Activated T-cell treated with anti-CD3 and anti-CD28 coated beads, Interleukin-2, amount 50 U/mL, for 1 hour (primary cell): ENCODE results near the gene TSPEAR.
"Not testable (repeated sequence)": the region's sequence is repeated elsewhere in the genome, so short reads cannot be mapped to it uniquely, and the experiment has no call there.

Experiments
- DNase-seq: peaks from one replicate; pipeline ENCODE4 v3.0.0-alpha.2; 2020

The TSPEAR gene

GRCh38 chr21:44625756-44626155 lies 85.6 kb downstream of the TSPEAR start:
- no peak for DNase-seq

- no peak for DNase-seq
Measured at GRCh38 chr21:44623575-44623974, 87.8 kb downstream of the TSPEAR start.

GRCh38 chr21:44619886-44620285 lies 91.5 kb downstream of the TSPEAR start:
- DNase-seq, result no peak

GRCh38 chr21:44618909-44619308 lies 92.5 kb downstream of the TSPEAR start:
- DNase-seq, result peak; percentile 48

GRCh38 chr21:44618504-44618903 lies 92.9 kb downstream of the TSPEAR start:
- no peak for DNase-seq

GRCh38 chr21:44617071-44617501 lies 94.3 kb downstream of the TSPEAR start:
- no peak for DNase-seq

GRCh38 chr21:44616591-44616926 lies 94.8 kb downstream of the TSPEAR start:
- DNase-seq, result no peak

- DNase-seq, result no peak
Measured at GRCh38 chr21:44615911-44616590, 95.3 kb downstream of the TSPEAR start.

- DNase-seq, result no peak
Measured at GRCh38 chr21:44615466-44615865, 95.9 kb downstream of the TSPEAR start.

- DNase-seq, result no peak
Measured at GRCh38 chr21:44614961-44615391, 96.4 kb downstream of the TSPEAR start.

GRCh38 chr21:44614161-44614631 lies 97.2 kb downstream of the TSPEAR start:
- no peak for DNase-seq

- DNase-seq, result no peak
Measured at GRCh38 chr21:44613386-44614155, 97.8 kb downstream of the TSPEAR start.

GRCh38 chr21:44612669-44613229 lies 98.6 kb downstream of the TSPEAR start:
- no peak for DNase-seq

GRCh38 chr21:44612029-44612486 lies 99.3 kb downstream of the TSPEAR start, which contains the start of gene KRTAP10-8:
TSS of gene KRTAP10-8 (plus strand) at chr21:44612079. CDS start at chr21:44612101, 22 bp downstream.
- no peak for DNase-seq

- no peak for DNase-seq
Measured at GRCh38 chr21:44611551-44611950, 99.8 kb downstream of the TSPEAR start.

GRCh38 chr21:44610157-44610843 lies 101.1 kb downstream of the TSPEAR start:
- not testable (repeated sequence) for DNase-seq

- no peak for DNase-seq
Measured at GRCh38 chr21:44609193-44609592, 102.2 kb downstream of the TSPEAR start.

- no peak for DNase-seq
Measured at GRCh38 chr21:44606495-44606894, 104.9 kb downstream of the TSPEAR start.

GRCh38 chr21:44603911-44604310 lies 107.5 kb downstream of the TSPEAR start:
- no peak for DNase-seq

- DNase-seq, result no peak
Measured at GRCh38 chr21:44603109-44603875, 108.1 kb downstream of the TSPEAR start.

- no peak for DNase-seq
Measured at GRCh38 chr21:44602463-44602850, 108.9 kb downstream of the TSPEAR start.
